Measurements from ENCODE around the gene STIL.
"Not testable (repeated sequence)": the region's sequence is repeated elsewhere in the genome, so short reads cannot be mapped to it uniquely, and the experiment has no call there.

Gene STIL

DNA sequence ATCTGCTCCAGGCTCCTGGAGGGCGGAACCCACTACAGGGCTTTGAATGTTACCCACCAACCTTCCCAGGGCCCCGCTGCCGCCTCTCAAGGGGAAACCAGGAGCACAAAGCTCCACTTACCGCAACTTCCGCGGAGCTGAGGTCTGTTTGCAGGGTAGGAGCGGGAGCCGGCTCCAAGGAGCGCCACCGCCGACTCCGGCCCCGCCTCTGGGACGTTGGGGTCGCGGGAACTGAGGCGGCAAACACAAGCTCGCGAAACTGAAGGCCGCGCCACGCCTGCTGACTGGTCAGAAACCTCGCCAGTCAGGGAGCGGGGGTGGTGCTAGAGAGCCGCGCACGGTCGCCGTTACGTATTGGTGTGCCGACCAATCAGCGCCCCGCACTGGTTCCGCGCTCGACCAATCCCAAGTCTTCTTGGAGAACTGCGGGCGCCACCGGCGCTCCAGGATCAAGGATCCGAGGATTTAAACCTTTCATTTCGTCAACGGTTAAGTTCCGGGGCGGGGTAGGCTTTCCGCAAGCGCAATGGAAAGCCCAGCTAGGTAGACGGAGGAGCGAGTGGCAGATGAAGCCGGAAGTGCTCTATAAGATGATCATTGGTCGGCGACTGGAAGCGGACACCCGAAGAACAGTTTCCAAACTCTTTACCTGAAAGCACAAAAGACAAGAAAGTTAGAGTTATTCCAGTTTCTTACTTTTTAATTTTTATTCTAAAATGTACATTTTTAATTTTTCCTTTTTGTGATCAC, at the start of gene STIL:
STIL (minus strand) TSS at position 233 of the 750 bp plus-strand sequence. CDS start 3,828 bp downstream, outside the sequence.
- ATAC-seq, result peak; percentile 98
- DNase-seq, result peak; percentile 97 to 99
- peak within 1 kb of the TSS; percentile 87 to 96 for H3K4me3 Mint-ChIP-seq
- H3K27me3 Mint-ChIP-seq, result no peaks in the 10 kb centered on the region
- H3K27ac Mint-ChIP-seq, result peak within 1 kb of the TSS; percentile 96 to 98
- H3K4me1 Mint-ChIP-seq, result peaks cover 17% of the 10 kb centered on the region
- no peaks in the 10 kb centered on the region for H3K9me3 Mint-ChIP-seq

DNA sequence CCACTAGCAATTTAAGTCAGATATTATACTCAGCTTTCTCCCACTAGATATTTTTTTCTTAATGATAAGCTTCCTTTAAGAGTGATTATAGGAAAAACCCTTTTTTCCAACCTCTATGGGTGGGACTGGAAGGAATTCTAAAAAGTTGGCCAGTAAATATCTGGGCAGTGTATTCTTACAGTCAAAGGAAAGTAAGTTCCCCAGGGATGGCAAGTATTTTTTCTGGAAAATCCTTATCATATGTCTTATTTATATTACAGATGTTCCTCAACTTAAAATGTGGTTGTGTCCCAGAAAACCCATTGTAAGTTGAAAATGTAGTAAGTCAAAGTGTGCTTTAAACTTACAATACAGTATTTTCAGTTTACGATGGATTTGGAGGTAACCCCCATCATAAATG, 48.9 kb upstream of the STIL start:
- Mint-ChIP-seq H3K4me3 (no peak overlapping the region), H3K27ac (no peak overlapping the region), H3K9me3 (no peaks in the 10 kb centered on the region), H3K27me3 (no peaks in the 10 kb centered on the region), H3K4me1 (peaks cover 6% of the 10 kb centered on the region)
- ATAC-seq (no peak), DNase-seq (no peak)

DNA sequence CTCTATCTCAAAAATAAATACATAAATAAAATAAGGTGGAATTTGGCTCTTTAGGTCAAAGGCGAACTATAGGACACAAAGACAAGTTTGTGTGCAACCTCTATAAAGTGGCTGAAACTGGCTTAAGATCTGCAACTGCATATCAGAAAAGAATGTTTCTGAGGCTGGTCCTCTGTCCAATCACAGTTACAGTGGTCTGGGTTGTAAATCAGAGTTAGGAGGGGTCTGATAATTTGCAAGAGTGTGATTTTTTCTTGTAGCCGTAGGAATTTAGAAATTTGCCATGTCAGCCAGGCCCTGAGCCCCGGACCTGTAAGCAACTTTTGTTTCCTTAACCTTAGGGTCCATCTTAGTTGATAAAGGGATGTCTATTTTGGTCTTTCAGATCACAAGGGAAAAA, 47.4 kb upstream of the STIL start:
- Mint-ChIP-seq H3K27me3 (no peaks in the 10 kb centered on the region), H3K4me1 (peaks cover 6% of the 10 kb centered on the region), H3K27ac (no peak overlapping the region), H3K4me3 (no peak overlapping the region), H3K9me3 (no peaks in the 10 kb centered on the region)
- DNase-seq (no peak), ATAC-seq (no peak)

DNA sequence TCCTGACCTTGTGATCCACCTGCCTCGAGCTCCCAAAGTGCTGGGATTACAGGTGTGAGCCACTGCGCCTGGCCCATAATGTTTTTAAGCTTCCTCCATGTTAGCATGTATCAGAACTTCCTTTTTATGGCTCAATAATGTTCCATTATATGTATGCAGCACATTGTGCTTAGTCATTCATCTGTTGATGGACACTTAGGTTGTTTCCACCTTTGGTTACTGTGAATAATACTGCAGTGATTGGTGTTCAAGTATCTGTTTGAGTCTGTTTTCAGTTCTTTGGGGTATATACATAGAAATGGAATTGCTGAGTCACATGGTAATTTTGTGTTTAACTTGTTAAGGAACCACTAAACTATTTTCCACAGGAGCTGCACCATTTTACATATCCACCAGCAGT, 37.4 kb upstream of the STIL start:
- no peaks in the 10 kb centered on the region for H3K27me3 Mint-ChIP-seq
- DNase-seq (no peak), ATAC-seq (peak; percentile 94)
- no peaks in the 10 kb centered on the region for H3K9me3 Mint-ChIP-seq
- H3K4me3 Mint-ChIP-seq, result peak overlapping the region in 1 of 2 donors; percentile 46
- peaks cover 22% of the 10 kb centered on the region for H3K4me1 Mint-ChIP-seq
- H3K27ac Mint-ChIP-seq, result peak overlapping the region; percentile 83 to 85

- peak overlapping the region in 1 of 2 donors; percentile 31 for H3K27ac Mint-ChIP-seq
Observed at GRCh38 chr1:47348246-47348645, 34.3 kb upstream of the STIL start.

GRCh38 chr1:47347735-47348134, 33.8 kb upstream of the STIL start:
- Mint-ChIP-seq H3K27ac (peak overlapping the region in 1 of 2 donors; percentile 31), H3K9me3 (no peaks in the 10 kb centered on the region), H3K27me3 (no peaks in the 10 kb centered on the region), H3K4me3 (no peak overlapping the region), H3K4me1 (peaks cover 22% of the 10 kb centered on the region)
- ATAC-seq (no peak), DNase-seq (no peak)

More at GRCh38 chr1:47348246-47348645, 34.3 kb upstream of the STIL start:
- no peaks in the 10 kb centered on the region for H3K27me3 Mint-ChIP-seq
- ATAC-seq (no peak), DNase-seq (no peak)
- H3K9me3 Mint-ChIP-seq, result no peaks in the 10 kb centered on the region
- no peak overlapping the region for H3K4me3 Mint-ChIP-seq
- peaks cover 22% of the 10 kb centered on the region for H3K4me1 Mint-ChIP-seq

DNA sequence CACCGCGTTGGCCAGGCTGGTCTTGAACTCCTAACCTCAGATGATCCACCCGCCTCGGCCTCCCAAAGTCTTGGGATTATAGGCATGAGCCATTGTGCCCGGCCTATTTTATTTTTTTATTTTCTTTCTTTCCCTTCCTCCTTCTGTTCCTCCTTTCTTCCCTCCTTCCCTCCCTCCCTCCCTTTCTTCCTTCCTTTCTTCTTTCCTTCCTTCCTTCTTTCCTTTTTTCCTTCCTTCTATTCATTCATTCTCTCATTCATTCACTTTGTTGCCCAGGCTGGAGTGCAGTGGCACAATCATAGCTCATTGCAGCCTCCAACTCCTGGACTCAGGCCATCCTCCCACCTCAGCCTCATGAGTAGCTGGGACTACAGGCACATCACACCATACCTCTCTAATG, 33.0 kb upstream of the STIL start:
- not testable (repeated sequence) for H3K27ac Mint-ChIP-seq, ATAC-seq, H3K9me3 Mint-ChIP-seq, H3K27me3 Mint-ChIP-seq, DNase-seq, H3K4me3 Mint-ChIP-seq
- peaks cover 22% of the 10 kb centered on the region for H3K4me1 Mint-ChIP-seq

- H3K4me1 Mint-ChIP-seq, result peaks cover 22% of the 10 kb centered on the region
- no peaks in the 10 kb centered on the region for H3K27me3 Mint-ChIP-seq
- DNase-seq (no peak), ATAC-seq (no peak)
- no peak overlapping the region for H3K4me3 Mint-ChIP-seq
- no peaks in the 10 kb centered on the region for H3K9me3 Mint-ChIP-seq
- H3K27ac Mint-ChIP-seq, result peak overlapping the region in 1 of 2 donors; percentile 89
Observed at GRCh38 chr1:47340227-47340626, 26.3 kb upstream of the STIL start.

DNA sequence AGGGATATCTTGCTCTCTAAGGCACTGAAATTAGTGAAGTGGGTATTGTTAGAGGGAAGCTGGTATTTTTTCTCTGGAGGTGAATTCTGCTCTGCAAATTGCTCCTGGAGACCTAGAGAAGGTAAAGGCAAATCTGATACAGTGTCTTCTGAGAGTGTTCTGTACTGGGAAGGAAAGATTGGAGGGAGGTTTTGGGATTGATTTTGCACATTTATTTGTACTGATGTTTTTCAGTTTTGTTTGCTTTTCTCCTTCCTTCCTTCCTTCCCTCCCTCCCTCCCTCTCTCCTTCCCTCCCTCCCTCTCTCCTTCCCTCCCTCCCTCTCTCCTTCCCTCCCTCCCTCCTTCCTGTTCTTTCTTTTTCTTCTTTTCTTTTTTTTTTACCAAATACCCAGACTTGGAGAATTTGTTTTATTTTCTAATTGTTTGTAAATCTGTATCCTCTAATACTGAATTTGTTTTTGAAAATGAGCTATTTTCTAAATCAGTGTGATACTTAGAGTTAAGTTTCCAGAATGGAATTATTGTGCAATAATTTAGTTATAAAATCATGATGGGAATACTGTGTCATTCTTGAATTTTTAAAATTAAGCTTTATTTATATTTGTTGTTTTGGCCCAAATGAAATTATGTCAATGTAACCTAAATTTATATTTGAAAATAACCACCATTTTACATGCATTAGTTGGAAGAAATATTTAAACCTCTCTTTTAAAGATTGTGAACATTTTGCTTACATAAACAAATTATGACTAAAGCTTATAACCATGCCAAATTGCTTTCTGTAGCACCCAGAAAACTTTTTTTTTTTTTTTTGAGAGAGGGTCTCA, 24.5 kb upstream of the STIL start:
- Mint-ChIP-seq H3K27me3 (no peaks in the 10 kb centered on the region), H3K4me1 (peaks cover 30% of the 10 kb centered on the region), H3K9me3 (no peaks in the 10 kb centered on the region), H3K27ac (no peak overlapping the region), H3K4me3 (no peak overlapping the region)
- DNase-seq (no peak), ATAC-seq (no peak)

- Mint-ChIP-seq H3K4me3 (no peak overlapping the region), H3K27me3 (no peaks in the 10 kb centered on the region), H3K27ac (no peak overlapping the region), H3K9me3 (no peaks in the 10 kb centered on the region), H3K4me1 (peaks cover 30% of the 10 kb centered on the region)
- DNase-seq (no peak), ATAC-seq (no peak)
Observed at GRCh38 chr1:47337350-47337749, 23.4 kb upstream of the STIL start.

- Mint-ChIP-seq H3K4me3 (peak overlapping the region in 1 of 2 donors; percentile 92), H3K27ac (peak overlapping the region; percentile 95 to 98), H3K27me3 (no peaks in the 10 kb centered on the region), H3K9me3 (no peaks in the 10 kb centered on the region), H3K4me1 (peaks cover 30% of the 10 kb centered on the region)
- no peak for ATAC-seq
- DNase-seq, result no peak
Observed at GRCh38 chr1:47334765-47335435, 21.0 kb upstream of the STIL start.

DNA sequence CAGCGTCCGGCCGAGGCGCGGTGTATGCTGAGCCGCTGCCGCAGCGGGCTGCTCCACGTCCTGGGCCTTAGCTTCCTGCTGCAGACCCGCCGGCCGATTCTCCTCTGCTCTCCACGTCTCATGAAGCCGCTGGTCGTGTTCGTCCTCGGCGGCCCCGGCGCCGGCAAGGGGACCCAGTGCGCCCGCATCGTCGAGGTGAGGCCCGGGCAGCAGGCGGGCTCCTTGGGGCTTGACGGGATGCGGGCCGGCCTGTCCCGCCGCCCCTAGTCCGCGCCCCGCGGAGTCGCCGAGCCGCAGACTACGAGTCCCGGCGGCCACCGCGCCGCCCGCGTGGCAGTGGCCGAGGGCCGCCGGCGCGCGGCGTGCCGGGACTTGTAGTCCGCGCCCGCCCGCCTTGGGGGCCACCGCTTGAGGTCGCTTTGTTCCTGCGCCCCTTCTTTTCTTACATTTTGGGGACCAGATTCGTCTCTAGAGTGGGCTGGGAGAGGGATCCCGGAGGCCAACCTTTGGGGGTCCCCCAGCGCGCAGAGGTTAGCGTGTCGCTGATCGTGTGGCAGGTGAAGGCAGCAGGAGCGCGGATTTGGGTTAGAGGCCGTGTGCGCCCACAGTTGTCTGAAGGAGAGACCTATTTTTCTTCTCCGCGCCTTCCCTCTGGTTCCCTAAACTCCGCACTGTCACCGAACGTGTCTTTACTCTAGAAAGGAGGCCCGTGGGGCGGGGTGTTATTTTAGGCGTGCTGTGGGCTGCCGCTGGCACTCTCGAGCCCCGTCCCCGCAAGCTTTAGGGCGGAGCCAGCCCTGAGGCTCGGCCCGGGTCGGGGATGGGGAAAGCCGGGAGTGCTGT, 20.2 kb upstream of the STIL start:
- H3K4me1 Mint-ChIP-seq, result peaks cover 30% of the 10 kb centered on the region
- no peaks in the 10 kb centered on the region for H3K9me3 Mint-ChIP-seq
- peak overlapping the region in 1 of 2 donors; percentile 92 for H3K4me3 Mint-ChIP-seq
- ATAC-seq (peak; percentile 93), DNase-seq (peak; percentile 76 to 82)
- H3K27ac Mint-ChIP-seq, result peak overlapping the region; percentile 98
- H3K27me3 Mint-ChIP-seq, result no peaks in the 10 kb centered on the region

DNA sequence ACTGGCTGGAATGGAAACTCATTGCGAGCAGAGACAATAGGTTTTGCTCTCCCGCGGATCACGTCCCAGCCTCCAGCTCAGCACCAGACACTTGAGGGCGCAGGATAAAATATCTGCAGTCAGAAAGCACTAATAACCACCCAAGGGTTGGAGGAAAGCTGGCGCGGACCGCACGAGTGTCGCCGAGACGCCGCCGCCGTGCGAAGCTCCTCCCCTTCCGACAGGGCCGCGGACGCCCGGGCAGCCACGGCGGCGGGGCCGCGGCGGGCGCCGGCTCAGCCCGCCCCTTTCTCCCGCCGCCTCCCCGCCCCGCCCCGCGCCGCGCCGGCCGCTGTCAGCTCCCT, 19.6 kb upstream of the STIL start, which contains the start of gene CMPK1:
CMPK1 (plus strand) TSS at position 213 of the 344 bp plus-strand sequence. CDS start 156 bp downstream, outside the sequence.
- Mint-ChIP-seq H3K4me3 (peak within 1 kb of the TSS in 1 of 2 donors; percentile 92), H3K27me3 (no peaks in the 10 kb centered on the region), H3K27ac (peak within 1 kb of the TSS; percentile 98), H3K9me3 (no peaks in the 10 kb centered on the region), H3K4me1 (peaks cover 30% of the 10 kb centered on the region)
- ATAC-seq (peak; percentile 83), DNase-seq (peak in 1 of 2 donors; percentile 75)

DNA sequence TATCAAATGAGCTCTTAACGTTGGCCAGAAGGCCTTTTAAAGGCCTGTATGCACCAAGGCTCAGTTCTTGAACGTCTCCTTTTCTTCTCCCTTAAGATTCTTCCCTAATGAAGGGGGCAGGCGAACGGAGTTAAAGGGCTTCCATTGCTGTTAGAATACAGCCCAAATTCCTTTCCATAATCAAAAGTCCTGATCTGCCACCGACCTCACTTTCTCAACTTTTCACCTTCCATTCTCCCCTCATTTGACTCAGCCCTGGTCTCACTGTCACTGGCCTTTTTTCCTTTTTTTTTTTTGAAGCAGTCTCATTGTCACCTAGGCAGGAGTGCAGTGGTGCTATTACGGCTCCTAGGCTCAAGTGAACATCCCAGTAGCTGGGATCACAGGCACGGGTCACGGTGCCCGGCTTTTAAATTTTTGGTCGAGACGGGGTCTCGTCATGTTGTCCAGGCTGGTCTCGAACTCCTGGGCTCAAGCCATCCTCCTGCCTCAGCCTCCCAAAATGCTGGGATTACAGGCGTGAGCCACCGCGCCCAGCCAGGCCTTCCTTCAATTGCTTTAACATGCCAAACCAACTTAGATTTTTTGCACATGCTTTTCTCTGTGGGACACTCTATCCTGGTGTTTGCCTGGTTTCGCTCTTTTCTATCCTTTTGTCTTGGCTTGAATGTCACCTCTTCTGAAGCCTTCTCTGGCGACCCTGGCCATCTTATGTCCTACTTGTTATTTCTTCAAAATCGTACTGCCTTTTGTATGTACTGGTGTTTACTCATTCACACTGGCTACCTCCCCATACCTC, 19.0 kb upstream of the STIL start:
- peaks cover 24% of the 10 kb centered on the region for H3K4me1 Mint-ChIP-seq
- DNase-seq (no peak), ATAC-seq (no peak)
- no peaks in the 10 kb centered on the region for H3K27me3 Mint-ChIP-seq
- no peaks in the 10 kb centered on the region for H3K9me3 Mint-ChIP-seq
- no peak overlapping the region for H3K27ac Mint-ChIP-seq
- no peak overlapping the region for H3K4me3 Mint-ChIP-seq
